Measurements from ENCODE around the gene VSTM2B. TPM values are rescaled to one million over a fixed set of nuclear protein-coding genes. Genes with fewer than 3 reads are reported as not detected.

Gene VSTM2B
- polyA plus RNA-seq, 3 donors, result 0.68 to 1.1 TPM; not detected in 1

- DNase-seq, result no peak
Observed at GRCh38 chr19:29515233-29515619, 10.6 kb upstream of the VSTM2B start.

GRCh38 chr19:29515706-29516357 is 10.0 kb upstream of the VSTM2B start:
- no peak for DNase-seq

GRCh38 chr19:29516358-29516725 is 9.5 kb upstream of the VSTM2B start:
- no peak for DNase-seq

GRCh38 chr19:29516821-29517395 is 8.9 kb upstream of the VSTM2B start:
- no peak for DNase-seq

- DNase-seq, result no peak
Observed at GRCh38 chr19:29517412-29517811, 8.4 kb upstream of the VSTM2B start.

GRCh38 chr19:29517946-29518345 is 7.8 kb upstream of the VSTM2B start:
- no peak for DNase-seq

- DNase-seq, result no peak
Observed at GRCh38 chr19:29519146-29519545, 6.6 kb upstream of the VSTM2B start.

- no peak for DNase-seq
Observed at GRCh38 chr19:29519931-29520330, 5.9 kb upstream of the VSTM2B start.

GRCh38 chr19:29520390-29520789 is 5.4 kb upstream of the VSTM2B start:
- DNase-seq, result no peak

GRCh38 chr19:29521291-29522075 is 4.3 kb upstream of the VSTM2B start:
- no peak for DNase-seq

- DNase-seq, result no peak
Observed at GRCh38 chr19:29523568-29523967, 2.2 kb upstream of the VSTM2B start.

- DNase-seq, result no peak
Observed at GRCh38 chr19:29524201-29524911, 1.4 kb upstream of the VSTM2B start.

GRCh38 chr19:29524912-29525831 is 622 bp upstream of the VSTM2B start:
- DNase-seq, result no peak

- no peak for DNase-seq
Observed at GRCh38 chr19:29526730-29527499, 1.1 kb downstream of the VSTM2B start.

- no peak for DNase-seq
Observed at GRCh38 chr19:29527500-29528328, 1.9 kb downstream of the VSTM2B start.

GRCh38 chr19:29528350-29528945 is 2.7 kb downstream of the VSTM2B start:
- DNase-seq, result peak; percentile 79

GRCh38 chr19:29528946-29529645 is 3.3 kb downstream of the VSTM2B start:
- DNase-seq, result no peak

All from renal pelvis (tissue), 4 donors.